Karpas-422 (cell line): Measurements from ENCODE around the gene SLC24A2. TPM values are rescaled to one million over a fixed set of nuclear protein-coding genes. Genes with fewer than 3 reads are reported as not detected.
"Not testable (repeated sequence)": the region's sequence is repeated elsewhere in the genome, so short reads cannot be mapped to it uniquely, and the experiment has no call there.

ENCODE experiments used
- DNase-seq: peaks from one replicate; pipeline ENCODE4 v3.0.0-alpha.2; 2015
- H2AFZ ChIP-seq: fragments of 200-600 bp; sonication (generic); 2 replicates; pipeline ENCODE4 v1.6.1; 2014; ENCODE audit warnings: antibody characterized with exemption, low read length, mixed read lengths
- H3K27ac ChIP-seq: fragments of 200-600 bp; sonication (generic); 2 replicates; pipeline ENCODE4 v1.5.1; 2014; ENCODE audit warnings: mild to moderate bottlenecking, low read length, moderate library complexity
- H3K27me3 ChIP-seq: fragments of 200-600 bp; sonication (generic); 2 replicates; pipeline ENCODE4 v1.6.1; 2014; ENCODE audit warnings: low read length, mixed read lengths
- H3K36me3 ChIP-seq: fragments of 200-600 bp; sonication (generic); 2 replicates; pipeline ENCODE4 v1.6.1; 2014; ENCODE audit warnings: low read length, mixed read lengths; ENCODE audit not compliant: insufficient read depth
- H3K4me1 ChIP-seq: fragments of 200-600 bp; sonication (generic); 2 replicates; pipeline ENCODE4 v1.6.1; 2014; ENCODE audit warnings: mild to moderate bottlenecking, low read length, mixed read lengths
- H3K4me2 ChIP-seq: fragments of 200-600 bp; sonication (generic); 2 replicates; pipeline ENCODE4 v1.6.1; 2014; ENCODE audit warnings: low read length, low read depth, mild to moderate bottlenecking; ENCODE audit not compliant: poor library complexity, severe bottlenecking
- H3K4me3 ChIP-seq: fragments of 200-600 bp; sonication (generic); 2 replicates; pipeline ENCODE4 v1.5.1; 2014; ENCODE audit warnings: mild to moderate bottlenecking, antibody characterized with exemption, low read length, mixed read lengths
- H3K79me2 ChIP-seq: fragments of 200-600 bp; sonication (generic); 2 replicates; pipeline ENCODE4 v1.6.1; 2014; ENCODE audit warnings: mild to moderate bottlenecking, low read length, mixed read lengths
- H3K9ac ChIP-seq: fragments of 200-600 bp; sonication (generic); 2 replicates; pipeline ENCODE4 v1.6.0; 2014; ENCODE audit warnings: low read length
- H3K9me2 ChIP-seq: fragments of 200-600 bp; sonication (generic), shearing (Covaris generic); replicated peaks from 2 replicates; pipeline ENCODE4 v1.6.0; 2014; ENCODE audit warnings: mild to moderate bottlenecking, low read length, moderate library complexity; ENCODE audit not compliant: insufficient read depth
- H3K9me3 ChIP-seq: fragments of 300-700, 200-600 bp; sonication (generic); 2 replicates; pipeline ENCODE4 v1.6.1; 2014; ENCODE audit warnings: low read length, mixed read lengths
- H4K20me1 ChIP-seq: fragments of 200-600 bp; sonication (generic); 2 replicates; pipeline ENCODE4 v1.6.1; 2014; ENCODE audit warnings: mild to moderate bottlenecking, antibody characterized with exemption, low read length, low read depth; ENCODE audit not compliant: insufficient read depth
- total RNA-seq: library from RNA; depleted of rRNA; stranded (reverse); fragments of >200 nt; shearing (Covaris generic); gene quantifications from 2 replicates; pipeline ENCODE4 v1.2.3, GENCODE V29; 2014; ENCODE audit warnings: low replicate concordance; rRNA removed

SLC24A2 gene
- total RNA-seq, result not detected in 2 replicates

GRCh38 chr9:19788614-19789271, at the start of gene SLC24A2:
Gene SLC24A2, minus strand, starts transcription at chr9:19789037.
- no peaks in the 10 kb centered on the region for H4K20me1 ChIP-seq
- DNase-seq, result no peak
- H3K9me2 ChIP-seq, result no peaks in the 10 kb centered on the region
- H3K4me1 ChIP-seq, result no peaks in the 10 kb centered on the region
- no peak within 1 kb of the TSS for H2AFZ ChIP-seq
- H3K4me3 ChIP-seq, result no peak within 1 kb of the TSS
- no peak within 1 kb of the TSS for H3K4me2 ChIP-seq
- no peaks in the 10 kb centered on the region for H3K79me2 ChIP-seq
- no peak within 1 kb of the TSS for H3K9ac ChIP-seq
- no peaks in the 10 kb centered on the region for H3K36me3 ChIP-seq
- H3K27ac ChIP-seq, result no peak within 1 kb of the TSS
- H3K27me3 ChIP-seq, result no peaks in the 10 kb centered on the region
- H3K9me3 ChIP-seq, result no peaks in the 10 kb centered on the region

DNA sequence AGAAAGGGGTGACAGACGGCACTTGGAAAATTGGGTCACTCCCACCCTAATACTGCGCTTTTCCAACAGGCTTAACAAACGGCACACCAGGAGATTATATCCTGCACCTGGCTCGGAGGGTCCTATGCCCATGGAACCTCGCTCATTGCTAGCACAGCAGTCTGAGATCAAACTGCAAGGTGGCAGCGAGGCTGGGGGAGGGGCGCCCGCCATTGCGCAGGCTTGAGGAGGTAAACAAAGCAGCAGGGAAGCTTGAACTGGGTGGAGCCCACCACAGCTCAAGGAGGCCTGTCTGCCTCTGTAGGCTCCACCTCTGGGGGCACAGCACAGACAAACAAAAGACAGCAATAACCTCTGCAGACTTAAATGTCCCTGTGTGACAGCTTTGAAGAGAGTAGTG, 44.5 kb upstream of the SLC24A2 start:
- not testable (repeated sequence) for H3K4me3 ChIP-seq, DNase-seq, H3K4me2 ChIP-seq, H2AFZ ChIP-seq, H3K36me3 ChIP-seq, H3K9ac ChIP-seq, H3K9me2 ChIP-seq, H3K27ac ChIP-seq, H4K20me1 ChIP-seq, H3K9me3 ChIP-seq, H3K4me1 ChIP-seq, H3K27me3 ChIP-seq, H3K79me2 ChIP-seq

DNA sequence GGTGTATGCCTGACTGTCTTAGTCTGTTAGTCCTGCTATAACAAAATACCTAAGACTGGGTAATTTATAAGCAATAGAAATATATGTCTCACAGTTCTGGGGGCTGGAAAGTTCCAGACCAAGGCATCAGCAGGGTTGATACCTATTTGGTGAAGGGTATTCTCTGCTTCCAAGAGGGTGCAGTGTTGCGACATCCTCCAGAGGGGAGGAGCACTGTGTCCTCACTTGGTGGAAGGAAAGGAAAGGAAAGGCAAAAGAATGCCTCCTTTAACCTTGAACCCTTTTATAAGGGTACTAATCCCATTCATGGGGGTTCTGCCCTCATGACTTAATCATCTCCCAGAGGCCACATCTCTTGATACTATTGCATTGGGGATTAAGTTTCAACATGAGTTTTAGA, 42.0 kb upstream of the SLC24A2 start:
- Histone ChIP-seq H3K27me3 (no peaks in the 10 kb centered on the region), H3K4me1 (no peaks in the 10 kb centered on the region), H3K4me2 (no peak overlapping the region), H3K4me3 (no peak overlapping the region), H3K9me2 (no peaks in the 10 kb centered on the region), H2AFZ (no peak overlapping the region), H3K36me3 (no peaks in the 10 kb centered on the region), H3K9ac (no peak overlapping the region), H3K9me3 (no peaks in the 10 kb centered on the region), H4K20me1 (no peaks in the 10 kb centered on the region), H3K27ac (no peak overlapping the region), H3K79me2 (no peaks in the 10 kb centered on the region)
- no peak for DNase-seq

- no peak for DNase-seq
- Histone ChIP-seq H3K9me3 (no peaks in the 10 kb centered on the region), H3K4me2 (no peak overlapping the region), H4K20me1 (no peaks in the 10 kb centered on the region), H3K9me2 (no peaks in the 10 kb centered on the region), H3K4me3 (no peak overlapping the region), H3K79me2 (no peaks in the 10 kb centered on the region), H2AFZ (no peak overlapping the region), H3K36me3 (no peaks in the 10 kb centered on the region), H3K4me1 (no peaks in the 10 kb centered on the region), H3K27me3 (no peaks in the 10 kb centered on the region), H3K9ac (no peak overlapping the region), H3K27ac (no peak overlapping the region)
Measured at GRCh38 chr9:19828576-19829109, 39.8 kb upstream of the SLC24A2 start.

DNA sequence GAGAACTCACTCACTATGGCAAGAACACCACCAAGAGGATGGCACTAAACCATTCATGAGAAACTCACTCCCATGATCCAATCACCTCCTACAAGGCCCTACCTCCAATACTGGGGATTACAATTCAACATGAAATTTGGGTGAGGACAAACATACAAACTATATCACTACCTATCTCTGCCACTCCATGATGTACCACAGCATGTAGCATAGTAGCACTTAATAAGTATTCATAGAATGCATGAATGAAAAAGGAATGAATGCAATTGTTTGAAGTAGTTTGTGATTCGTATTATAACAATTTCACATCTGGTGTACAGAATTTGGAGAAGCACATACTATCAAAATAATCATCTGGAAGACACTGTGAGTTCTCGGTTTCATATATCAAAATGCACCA, 27.9 kb upstream of the SLC24A2 start:
- no peak overlapping the region for H3K4me2 ChIP-seq

GRCh38 chr9:19812194-19812593, 23.4 kb upstream of the SLC24A2 start:
- Histone ChIP-seq H3K4me3 (no peak overlapping the region), H2AFZ (no peak overlapping the region), H4K20me1 (no peaks in the 10 kb centered on the region), H3K27me3 (0 out of 2 replicates have a peak, but pooled peaks cover 2% of the 10 kb centered on the region), H3K9me3 (peaks cover 5% of the 10 kb centered on the region), H3K4me1 (no peaks in the 10 kb centered on the region), H3K36me3 (no peaks in the 10 kb centered on the region), H3K4me2 (no peak overlapping the region), H3K27ac (no peak overlapping the region), H3K79me2 (no peaks in the 10 kb centered on the region), H3K9ac (no peak overlapping the region), H3K9me2 (no peaks in the 10 kb centered on the region; the same call in 1 of the 2 replicates)
- DNase-seq, result no peak

More for the DNA sequence above, 27.9 kb upstream of the SLC24A2 start:
- H4K20me1 ChIP-seq, result no peaks in the 10 kb centered on the region
- no peak overlapping the region for H2AFZ ChIP-seq
- H3K4me3 ChIP-seq, result no peak overlapping the region
- DNase-seq, result no peak
- H3K27ac ChIP-seq, result no peak overlapping the region
- H3K4me1 ChIP-seq, result no peaks in the 10 kb centered on the region
- no peaks in the 10 kb centered on the region for H3K79me2 ChIP-seq
- H3K9me3 ChIP-seq, result peaks cover 8% of the 10 kb centered on the region
- 0 out of 2 replicates have a peak, but pooled peaks cover 2% of the 10 kb centered on the region for H3K27me3 ChIP-seq
- H3K9ac ChIP-seq, result no peak overlapping the region
- H3K36me3 ChIP-seq, result no peaks in the 10 kb centered on the region
- no peaks in the 10 kb centered on the region; the same call in 1 of the 2 replicates for H3K9me2 ChIP-seq

DNA sequence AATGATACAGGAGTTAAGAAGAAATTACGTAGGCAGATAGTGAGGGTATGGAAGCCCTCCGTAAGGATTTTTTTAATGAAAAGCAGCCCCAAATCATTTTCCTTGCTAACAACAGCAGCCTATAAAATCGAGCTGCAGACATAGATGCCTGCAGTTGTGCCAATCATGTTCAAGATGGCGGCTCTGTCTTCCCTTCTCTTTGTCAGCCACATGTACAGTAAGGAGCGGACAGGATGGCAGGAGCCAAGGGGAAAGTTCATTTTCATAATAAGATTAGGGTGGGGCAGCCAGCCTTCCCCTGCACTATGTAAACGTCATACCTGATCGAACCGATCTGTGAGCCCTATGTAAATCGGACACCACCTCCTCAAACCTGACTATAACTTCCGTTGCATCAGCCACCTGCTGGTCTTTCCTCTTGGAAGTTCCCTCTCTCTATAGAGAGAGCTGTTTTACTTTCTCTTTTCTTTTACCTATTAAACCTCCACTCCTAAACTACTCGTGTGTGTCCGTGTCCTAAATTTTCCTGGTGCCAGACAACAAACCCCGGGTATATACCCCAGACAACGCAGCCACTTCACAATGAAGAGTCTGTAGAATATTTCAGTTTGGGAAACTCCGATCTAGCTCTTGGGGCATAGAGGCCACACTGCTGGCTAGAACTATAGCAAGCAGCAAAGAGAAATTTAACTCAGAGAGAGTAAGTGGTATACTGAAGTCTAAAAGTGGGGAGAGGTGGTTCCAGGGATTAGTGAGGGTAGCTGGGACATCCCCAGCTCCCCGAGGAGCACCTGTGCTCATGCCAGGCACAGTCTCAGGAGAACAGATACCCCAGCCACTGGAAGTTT, 20.8 kb upstream of the SLC24A2 start:
- Histone ChIP-seq H3K9ac (no peak overlapping the region), H3K4me3 (no peak overlapping the region), H3K9me2 (no peaks in the 10 kb centered on the region; the same call in 1 of the 2 replicates), H4K20me1 (no peaks in the 10 kb centered on the region), H3K9me3 (peaks cover 5% of the 10 kb centered on the region; the same call in 1 of the 2 replicates), H2AFZ (no peak overlapping the region), H3K36me3 (no peaks in the 10 kb centered on the region), H3K4me2 (no peak overlapping the region), H3K79me2 (no peaks in the 10 kb centered on the region), H3K27ac (no peak overlapping the region), H3K27me3 (0 out of 2 replicates have a peak, but pooled peaks cover 2% of the 10 kb centered on the region), H3K4me1 (no peaks in the 10 kb centered on the region)
- no peak for DNase-seq
